ENCODE measurements around the gene TIMD4. TPM values are rescaled to one million over a fixed set of nuclear protein-coding genes. Genes with fewer than 3 reads are reported as not detected.

Gene TIMD4
- total RNA-seq, 1 donor from 2014 or later, result not detected

- DNase-seq (ENCODE audit: low read depth, low spot score), result no peak
These were observed 40.7 kb downstream of the TIMD4 start for GRCh38 chr5:156922207-156922792.

GRCh38 chr5:156920861-156921431, 42.1 kb downstream of the TIMD4 start:
- DNase-seq (ENCODE audit: low read depth, low spot score), result no peak

- no peak for DNase-seq (ENCODE audit: low read depth, low spot score)
These were observed 42.8 kb downstream of the TIMD4 start for GRCh38 chr5:156920042-156920860.

- DNase-seq (ENCODE audit: low read depth, low spot score), result no peak
These were observed 44.6 kb downstream of the TIMD4 start for GRCh38 chr5:156918311-156918845.

- no peak for DNase-seq (ENCODE audit: low read depth, low spot score)
These were observed 48.7 kb downstream of the TIMD4 start for GRCh38 chr5:156914371-156914737.

GRCh38 chr5:156913719-156914370, 49.2 kb downstream of the TIMD4 start:
- no peak for DNase-seq (ENCODE audit: low read depth, low spot score)

GRCh38 chr5:156913355-156913718, 49.7 kb downstream of the TIMD4 start:
- DNase-seq (ENCODE audit: low read depth, low spot score), result no peak

- no peak for DNase-seq (ENCODE audit: low read depth, low spot score)
These were observed 50.2 kb downstream of the TIMD4 start for GRCh38 chr5:156912869-156913268.

- no peak for DNase-seq (ENCODE audit: low read depth, low spot score)
These were observed 53.8 kb downstream of the TIMD4 start for GRCh38 chr5:156909180-156909579.

- no peak for DNase-seq (ENCODE audit: low read depth, low spot score)
These were observed 55.4 kb downstream of the TIMD4 start for GRCh38 chr5:156907667-156908066.

GRCh38 chr5:156906807-156907206, 56.2 kb downstream of the TIMD4 start:
- DNase-seq (ENCODE audit: low read depth, low spot score), result no peak

GRCh38 chr5:156896546-156896945, 66.5 kb downstream of the TIMD4 start:
- DNase-seq (ENCODE audit: low read depth, low spot score), result no peak

- DNase-seq (ENCODE audit: low read depth, low spot score), result no peak
These were observed 69.5 kb downstream of the TIMD4 start for GRCh38 chr5:156893517-156893916.

- DNase-seq (ENCODE audit: low read depth, low spot score), result no peak
These were observed 70.2 kb downstream of the TIMD4 start for GRCh38 chr5:156892864-156893263.

GRCh38 chr5:156892223-156892622, 70.8 kb downstream of the TIMD4 start:
- no peak for DNase-seq (ENCODE audit: low read depth, low spot score)

GRCh38 chr5:156888520-156888919, 74.5 kb downstream of the TIMD4 start:
- DNase-seq (ENCODE audit: low read depth, low spot score), result no peak

GRCh38 chr5:156883316-156883875, 79.6 kb downstream of the TIMD4 start:
- no peak for DNase-seq (ENCODE audit: low read depth, low spot score)

GRCh38 chr5:156879665-156880285, 83.3 kb downstream of the TIMD4 start:
- DNase-seq (ENCODE audit: low read depth, low spot score), result no peak

- DNase-seq (ENCODE audit: low read depth, low spot score), result no peak
These were observed 91.8 kb downstream of the TIMD4 start for GRCh38 chr5:156871212-156871611.

GRCh38 chr5:156870498-156870839, 92.6 kb downstream of the TIMD4 start:
- DNase-seq (ENCODE audit: low read depth, low spot score), result no peak
